GM18868 (cell line): ENCODE data around the gene MBL2.
A peak's percentile ranks its signal among the peaks of the same experiment; 100 is the strongest.

Source experiments
- ATAC-seq: cut with Tn5 transposase; IDR thresholded peaks from one replicate; pipeline ENCODE4 v1.9.1; 2021; ENCODE audit warnings: mild to moderate bottlenecking, moderate library complexity; ENCODE audit not compliant: unreplicated experiment

Gene MBL2

DNA sequence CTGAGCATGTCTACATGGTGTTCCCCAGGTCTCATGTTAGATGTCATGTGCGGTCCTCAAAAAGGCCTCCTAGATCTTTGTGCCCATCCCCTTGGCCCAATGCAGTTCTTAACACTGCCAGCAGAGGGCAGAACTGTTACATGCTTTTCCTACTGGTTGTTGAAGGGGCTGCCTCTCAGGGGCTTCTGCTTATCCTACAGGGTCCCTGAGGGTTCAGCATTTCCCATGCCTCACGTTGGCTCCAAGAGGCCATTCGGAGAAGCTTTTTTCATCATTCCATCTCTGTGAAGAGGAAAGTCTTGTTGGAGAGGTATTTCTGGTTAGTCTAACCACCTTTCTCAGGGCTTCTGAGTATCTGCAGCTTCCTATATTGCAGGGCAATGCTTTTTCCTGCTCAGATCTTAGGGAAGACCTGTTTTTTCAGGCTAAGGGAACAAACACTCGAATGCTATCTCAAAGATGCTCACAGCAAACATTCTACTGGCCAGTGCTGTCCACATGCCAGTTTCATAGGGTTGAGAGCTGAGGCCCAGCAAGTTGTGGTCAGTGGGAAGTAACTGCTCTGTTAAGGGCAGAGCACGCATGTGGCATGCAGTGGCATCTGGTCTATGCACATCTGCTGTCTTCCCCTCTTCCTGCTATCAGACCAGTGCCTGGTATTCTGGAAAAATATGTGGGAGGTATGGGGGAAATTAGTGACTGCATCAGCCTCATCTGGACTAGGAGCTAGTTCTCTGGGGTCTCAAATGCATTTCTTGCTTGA is 31.5 kb downstream of the MBL2 start:
- peak; percentile 73 for ATAC-seq

DNA sequence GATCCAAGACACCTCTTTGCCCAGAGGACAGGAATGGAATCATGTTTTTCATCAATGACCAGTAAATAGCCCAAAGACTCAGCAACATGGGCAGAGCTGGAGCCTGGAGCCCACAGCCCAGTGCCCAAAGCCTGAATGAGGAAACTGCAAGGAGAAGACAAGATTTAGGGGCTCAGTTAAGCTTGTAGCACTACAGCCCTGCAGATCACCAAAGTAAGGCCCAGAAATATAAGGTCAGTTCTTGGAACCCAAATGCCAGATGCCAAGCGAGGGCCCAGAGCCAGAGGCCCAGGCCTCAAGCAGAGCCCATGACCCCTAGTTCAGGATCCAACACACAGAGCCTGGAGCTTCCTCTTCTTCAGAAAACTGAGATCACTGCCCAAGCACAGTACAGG is 32.4 kb downstream of the MBL2 start:
- no peak for ATAC-seq

DNA sequence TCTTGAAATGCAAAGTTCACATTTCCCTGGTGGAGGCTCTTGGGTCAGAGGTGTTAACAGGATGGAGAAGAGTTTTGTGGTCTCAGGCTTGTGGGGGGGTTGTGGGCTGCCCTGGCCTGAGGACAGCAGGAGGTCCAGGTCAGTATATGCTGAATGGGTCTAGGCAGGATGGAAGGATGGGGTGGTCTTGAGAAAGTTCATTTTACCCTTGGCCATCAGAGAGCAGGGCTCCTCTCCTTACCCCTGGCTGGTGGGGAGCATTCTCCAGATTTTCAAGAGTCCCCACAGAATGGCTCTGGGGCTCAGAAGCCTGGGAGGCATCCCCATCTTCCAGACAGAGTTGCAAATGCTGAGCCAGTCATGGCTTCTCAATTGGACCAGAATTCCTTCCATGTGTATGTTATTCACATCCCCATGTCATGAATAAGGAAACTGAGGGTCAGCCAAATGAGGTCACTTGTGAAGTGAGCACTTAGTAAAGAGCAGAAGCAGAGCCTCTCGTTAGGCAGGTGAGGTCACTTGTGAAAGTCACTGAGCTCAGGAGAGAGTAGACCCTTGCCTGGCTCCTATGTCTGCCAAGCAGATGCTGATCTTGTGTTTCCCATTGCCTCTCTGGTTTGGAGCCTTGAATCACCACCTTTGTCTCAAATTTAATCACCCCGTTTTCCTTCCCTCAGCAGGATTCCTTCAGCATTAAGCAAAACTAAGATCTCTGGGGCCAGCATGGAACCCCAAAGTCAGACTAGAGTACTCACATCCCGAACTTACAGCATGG is 33.0 kb downstream of the MBL2 start:
- ATAC-seq: no peak

DNA sequence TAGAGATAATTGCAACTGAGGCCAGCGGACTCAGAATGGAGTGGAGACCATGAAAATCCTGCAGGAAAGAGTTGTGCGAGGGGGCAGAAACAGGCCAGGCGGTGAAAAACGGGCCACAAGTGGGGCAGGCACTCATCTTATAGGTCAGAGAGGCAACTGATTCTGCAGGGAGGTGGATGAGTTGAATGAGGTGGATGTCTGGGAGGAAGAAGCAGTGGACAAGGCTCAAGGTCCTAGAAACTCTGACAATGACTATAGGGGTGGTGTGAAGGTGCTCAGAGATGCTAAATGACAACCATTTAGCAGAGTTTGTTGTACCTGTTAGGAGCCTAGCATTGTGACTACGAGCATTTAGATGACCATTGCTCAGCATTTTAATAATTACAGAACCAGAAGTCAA is 33.6 kb downstream of the MBL2 start:
- ATAC-seq: no peak

DNA sequence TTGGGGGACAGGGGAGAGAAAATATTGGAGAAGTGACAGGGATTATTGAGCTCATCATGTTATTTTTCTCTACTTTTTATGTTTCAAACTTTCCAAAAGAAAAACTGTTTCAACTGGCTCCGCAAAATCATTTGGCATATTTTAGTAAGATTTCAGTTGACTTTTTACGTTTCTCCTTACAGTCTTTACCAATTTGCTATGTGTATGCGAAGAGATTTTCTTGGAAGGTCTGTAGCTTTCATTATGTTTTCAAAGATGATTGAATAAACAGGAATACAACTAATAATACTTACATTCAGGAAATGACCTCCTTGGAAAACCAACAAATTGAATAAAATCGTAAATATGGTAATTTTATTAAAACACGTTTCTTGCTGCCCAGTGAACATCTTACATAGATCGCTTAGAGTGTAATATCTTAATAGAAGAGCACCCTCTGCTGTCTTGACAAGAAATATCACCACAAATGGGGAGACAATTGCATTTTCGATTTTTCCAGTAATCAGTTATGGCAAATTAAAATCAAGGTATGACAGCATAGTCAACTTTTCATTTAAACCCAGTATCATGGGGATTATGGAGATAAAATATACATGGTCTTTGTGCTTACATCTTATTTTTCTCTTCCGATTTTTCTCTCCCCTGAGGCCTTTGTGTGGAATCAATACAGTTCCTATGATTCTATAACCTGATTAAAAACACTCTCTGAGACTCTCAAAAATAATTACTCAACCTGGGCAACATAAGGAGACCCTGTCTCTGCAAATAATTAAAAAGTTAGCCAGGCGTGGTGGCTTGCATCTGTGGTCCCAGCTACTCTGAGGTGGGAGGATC is 43.1 kb downstream of the MBL2 start:
- ATAC-seq: peak; percentile 84

DNA sequence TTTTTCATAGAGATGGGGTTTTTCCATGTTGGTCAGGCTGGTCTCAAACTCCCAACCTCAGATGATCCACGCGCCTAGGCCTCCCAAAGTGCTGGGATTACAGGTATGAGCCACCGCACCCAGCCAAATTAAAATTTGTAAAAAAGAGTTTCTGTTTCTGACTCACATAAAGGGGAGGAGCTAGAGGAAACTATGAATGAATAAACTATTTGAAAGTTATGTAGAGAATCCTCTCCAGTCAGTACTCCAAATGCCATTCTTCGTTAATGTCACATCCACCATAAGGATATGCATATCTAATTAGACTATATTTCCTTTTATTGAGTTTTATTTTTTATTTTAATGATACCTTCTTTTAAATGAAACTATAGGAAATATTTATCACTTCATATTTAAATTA is 52.6 kb downstream of the MBL2 start:
- no peak for ATAC-seq
